GM10266 (cell line): ENCODE measurements around the gene ISM2.

Experiments used
- DNase-seq: peaks from one replicate; pipeline ENCODE4 v3.0.0; 2012; ENCODE audit errors: extremely low spot score
- TF ChIP-seq, protein P1 (sequence below): IDR thresholded peaks from 2 replicates; pipeline ENCODE4 v1.5.1; 2012; ENCODE audit warnings: mild to moderate bottlenecking, low read depth; ENCODE audit not compliant: control insufficient read depth, insufficient read depth; ENCODE audit errors: missing control alignments

Gene ISM2

DNA sequence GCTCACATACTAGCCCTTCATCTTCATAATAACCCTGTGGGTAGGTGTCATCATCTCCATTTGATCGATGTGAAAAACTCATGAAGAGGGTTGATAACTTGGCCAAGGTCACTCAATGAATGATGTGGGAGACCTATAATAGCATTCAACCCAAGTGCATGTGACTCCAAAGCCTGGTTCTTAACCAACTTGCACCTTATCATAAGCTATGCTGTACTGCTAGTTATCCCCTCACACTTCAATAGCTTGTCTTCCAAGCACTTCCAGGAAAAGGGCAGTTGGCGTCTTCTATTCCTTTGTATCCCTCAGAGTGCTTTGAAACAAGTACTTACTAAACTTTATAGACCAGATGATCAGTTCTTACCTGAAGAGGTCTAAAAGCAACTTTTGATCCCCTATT is 56.4 kb downstream of the ISM2 start:
- no peak for DNase-seq
- TF ChIP-seq, protein P1, sequence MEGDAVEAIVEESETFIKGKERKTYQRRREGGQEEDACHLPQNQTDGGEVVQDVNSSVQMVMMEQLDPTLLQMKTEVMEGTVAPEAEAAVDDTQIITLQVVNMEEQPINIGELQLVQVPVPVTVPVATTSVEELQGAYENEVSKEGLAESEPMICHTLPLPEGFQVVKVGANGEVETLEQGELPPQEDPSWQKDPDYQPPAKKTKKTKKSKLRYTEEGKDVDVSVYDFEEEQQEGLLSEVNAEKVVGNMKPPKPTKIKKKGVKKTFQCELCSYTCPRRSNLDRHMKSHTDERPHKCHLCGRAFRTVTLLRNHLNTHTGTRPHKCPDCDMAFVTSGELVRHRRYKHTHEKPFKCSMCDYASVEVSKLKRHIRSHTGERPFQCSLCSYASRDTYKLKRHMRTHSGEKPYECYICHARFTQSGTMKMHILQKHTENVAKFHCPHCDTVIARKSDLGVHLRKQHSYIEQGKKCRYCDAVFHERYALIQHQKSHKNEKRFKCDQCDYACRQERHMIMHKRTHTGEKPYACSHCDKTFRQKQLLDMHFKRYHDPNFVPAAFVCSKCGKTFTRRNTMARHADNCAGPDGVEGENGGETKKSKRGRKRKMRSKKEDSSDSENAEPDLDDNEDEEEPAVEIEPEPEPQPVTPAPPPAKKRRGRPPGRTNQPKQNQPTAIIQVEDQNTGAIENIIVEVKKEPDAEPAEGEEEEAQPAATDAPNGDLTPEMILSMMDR, result no peak

DNA sequence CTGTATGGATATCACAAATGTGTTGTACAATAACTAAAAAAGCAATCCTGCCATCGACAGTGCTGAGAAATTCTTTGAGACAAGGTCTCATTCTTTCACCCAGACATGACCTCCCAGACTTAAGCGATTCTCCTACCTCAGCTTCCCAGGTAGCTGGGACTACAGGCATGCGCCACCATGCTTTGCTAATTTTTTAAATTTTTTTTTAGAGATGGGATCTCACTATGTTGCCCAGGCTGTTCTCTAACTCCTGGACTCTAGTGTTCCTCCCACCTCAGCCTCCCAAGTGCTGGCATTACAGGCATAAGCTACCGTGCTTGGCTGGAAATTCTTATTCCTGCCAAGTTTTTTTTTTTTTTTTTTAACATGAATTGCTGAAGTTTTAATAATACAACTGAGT is 58.8 kb downstream of the ISM2 start:
- DNase-seq, result no peak
- TF ChIP-seq, protein P1, result no peak

DNA sequence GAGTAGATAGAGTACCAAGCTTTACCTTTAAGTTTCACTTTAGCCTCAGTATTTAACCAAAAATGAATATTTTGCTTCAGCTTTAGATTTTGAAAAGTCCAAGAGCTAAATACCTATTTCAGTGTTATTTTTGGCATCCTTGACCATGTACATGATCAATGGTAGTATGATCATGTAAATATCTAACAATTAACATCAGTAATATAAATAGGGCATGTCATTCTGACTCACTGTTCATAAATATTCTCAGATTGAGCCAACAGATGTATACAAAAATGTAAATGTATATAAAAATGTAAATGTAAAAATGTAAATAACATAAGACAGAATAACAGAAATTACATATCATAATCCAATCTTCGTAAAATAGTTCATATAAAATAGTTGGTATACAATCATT is 60.0 kb downstream of the ISM2 start:
- DNase-seq, result no peak
- TF ChIP-seq, protein P1, result no peak

DNA sequence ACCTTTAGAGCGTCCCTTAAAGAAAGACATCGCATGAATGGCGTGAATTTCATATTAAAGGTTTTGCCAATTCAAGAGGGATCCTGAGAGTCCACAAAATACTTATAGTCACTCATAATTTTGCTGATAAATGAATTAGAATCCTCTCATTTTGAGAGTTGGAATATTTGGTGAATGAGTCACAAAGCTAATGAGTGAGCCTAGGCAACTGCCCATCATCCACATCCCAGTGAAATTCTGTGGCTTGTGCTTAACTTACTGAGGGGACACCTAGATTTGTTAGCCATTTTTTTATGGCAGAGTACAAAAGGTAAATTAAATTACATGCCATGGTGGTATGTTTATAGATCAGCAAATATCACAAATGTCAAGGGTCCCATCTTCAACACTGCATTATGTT is 62.6 kb downstream of the ISM2 start:
- TF ChIP-seq, protein P1, result no peak
- no peak for DNase-seq

DNA sequence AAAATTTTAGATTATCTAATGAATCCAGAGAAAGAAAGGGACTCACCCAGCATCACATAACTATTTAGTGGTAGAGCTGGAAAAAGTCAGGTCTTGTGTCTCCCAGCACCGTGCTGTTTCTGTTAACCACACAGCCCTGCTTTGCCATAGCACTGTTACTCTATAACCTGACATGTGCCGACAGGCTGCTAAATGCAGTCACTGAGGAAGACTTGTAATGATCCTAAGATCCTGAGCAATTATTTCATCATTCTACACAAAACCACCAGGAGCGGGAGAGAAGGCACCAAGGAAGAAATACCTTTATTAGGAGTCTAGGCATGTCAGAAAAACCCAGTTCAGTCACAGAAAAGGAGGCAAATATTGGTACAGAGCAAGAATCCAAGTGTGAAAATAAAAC is 72.2 kb downstream of the ISM2 start:
- DNase-seq, result no peak
- TF ChIP-seq, protein P1, result no peak

DNA sequence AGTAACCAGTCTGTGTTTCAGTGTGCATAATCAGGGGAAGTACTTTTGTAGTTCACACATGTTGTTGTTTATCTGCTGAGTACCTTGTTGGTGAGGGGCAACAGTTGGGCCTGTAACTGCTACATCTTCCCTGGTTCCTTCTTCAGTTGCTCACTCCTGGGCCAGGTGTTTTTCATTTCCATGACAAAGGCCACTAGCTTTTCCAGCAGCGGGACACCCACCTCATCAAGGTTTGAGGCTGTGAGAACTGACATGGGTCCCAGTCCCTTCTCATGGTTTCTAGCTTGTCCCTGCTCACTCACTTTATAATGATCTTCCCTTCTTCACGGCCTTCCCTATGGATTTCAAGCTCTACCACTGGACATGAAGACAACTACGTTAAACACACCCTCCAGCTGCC is 73.8 kb downstream of the ISM2 start:
- TF ChIP-seq, protein P1, result no peak
- no peak for DNase-seq
